Measurements from ENCODE around the gene RNF151. TPM values are rescaled to one million over a fixed set of nuclear protein-coding genes. Genes with fewer than 3 reads are reported as not detected.
"Not testable (repeated sequence)": the region's sequence is repeated elsewhere in the genome, so short reads cannot be mapped to it uniquely, and the experiment has no call there.

RNF151 gene
- total and polyA plus RNA-seq, 3 experiments from 2014 or later: not detected

DNA sequence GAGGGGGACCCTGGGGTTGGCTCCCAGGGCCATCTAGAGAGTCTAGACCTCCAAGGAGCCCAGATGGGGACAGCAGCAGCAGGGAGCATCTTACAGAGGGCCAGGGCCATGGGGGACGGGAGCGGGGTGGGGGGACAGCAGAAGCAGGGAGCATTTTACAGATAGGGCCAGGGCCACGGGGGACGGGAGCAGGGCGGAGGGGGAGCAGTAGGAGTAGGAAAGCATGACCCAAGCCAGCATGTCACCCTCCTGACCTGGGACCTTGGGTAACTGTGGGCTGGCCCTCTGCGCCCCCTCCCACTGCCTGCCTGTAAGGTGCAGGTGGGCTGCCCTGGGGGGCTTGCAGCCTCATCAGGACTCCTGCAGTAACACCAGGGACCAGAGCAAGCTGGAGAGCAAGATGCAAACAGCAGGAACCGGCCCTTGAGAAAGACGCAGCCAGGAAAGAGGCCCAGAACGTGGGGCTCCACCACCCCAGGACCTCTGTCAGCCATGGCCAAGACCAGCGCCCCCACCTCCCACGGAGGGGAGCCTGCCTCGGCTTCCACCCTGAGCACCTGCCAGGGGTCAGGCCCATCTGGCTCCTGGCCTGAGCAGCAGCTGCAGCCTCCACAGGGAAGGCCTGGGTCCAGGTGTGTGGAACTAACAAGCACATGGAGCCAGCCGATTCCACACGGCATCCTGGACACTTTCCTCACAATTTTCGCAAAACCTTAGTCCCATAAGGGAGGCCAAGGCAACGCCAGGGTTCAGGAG lies 40.6 kb downstream of the RNF151 start:
- Histone ChIP-seq H3K9me3 (ENCODE audit: low read length) (no peaks in the 10 kb centered on the region), H3K36me3 (ENCODE audit: insufficient read depth, low read length) (peaks cover 4% of the 10 kb centered on the region), H3K4me1 (ENCODE audit: insufficient read depth, low read length) (peaks cover 42% of the 10 kb centered on the region), H3K27me3 (ENCODE audit: insufficient read depth, low read length, poor library complexity, severe bottlenecking) (no peaks in the 10 kb centered on the region), H3K27ac (ENCODE audit: low read depth, low read length) (peak overlapping the region; percentile 79), H3K4me3 (ENCODE audit: low read length) (peak overlapping the region; percentile 69)
- ChIA-PET CTCF (interaction anchor here (1.2 kb wide), 1 partner anchor 15 kb away, joined by 3 read pairs; no protein-coding TSS in a partner anchor), POLR2A (interaction anchor here (1.1 kb wide), 1 partner anchor 16 kb away, joined by 4 read pairs; no protein-coding TSS in a partner anchor)
- peaks cover 0 to 17% (median 0%) of the 10 kb centered on the region in 3 donors for H3K36me3 Mint-ChIP-seq
- no peaks in the 10 kb centered on the region for H3K9me3 Mint-ChIP-seq
- H3K4me1 Mint-ChIP-seq: peaks cover 28 to 61% (median 30%) of the 10 kb centered on the region in 3 donors
- H3K4me3 Mint-ChIP-seq: peak overlapping the region; percentile 74 to 93 (median 88)
- peak overlapping the region; percentile 62 to 97 (median 90) for H3K27ac Mint-ChIP-seq
- DNase-seq: no peak
- H3K27me3 Mint-ChIP-seq: no peaks in the 10 kb centered on the region

DNA sequence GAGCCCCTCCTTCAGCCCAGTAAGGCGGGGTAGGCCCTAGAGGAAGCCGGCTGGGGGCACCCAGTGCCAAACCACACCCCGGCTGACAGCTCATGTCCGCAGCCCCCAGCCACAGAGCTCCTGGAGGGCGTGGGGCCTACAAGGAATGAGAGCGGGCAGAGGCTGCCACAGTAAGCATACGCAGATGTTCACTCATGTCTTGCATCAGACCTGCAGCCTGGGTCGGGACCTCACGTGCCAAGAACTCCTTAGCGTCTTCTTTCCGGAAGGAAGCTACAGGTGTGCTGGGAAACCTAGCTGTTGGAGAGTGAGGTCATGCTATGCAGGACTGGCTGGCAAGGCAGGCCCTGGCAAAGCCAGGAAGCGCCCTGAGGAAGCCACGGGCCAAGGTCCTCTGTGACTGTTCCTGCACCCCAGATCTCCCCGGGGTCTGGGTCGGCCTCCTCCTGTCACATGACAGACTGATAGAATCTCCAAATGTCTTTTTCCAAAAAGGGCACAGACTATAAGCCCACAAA lies 41.4 kb downstream of the RNF151 start:
- Histone ChIP-seq H3K27ac (ENCODE audit: low read depth, low read length) (peak overlapping the region; percentile 79), H3K4me3 (ENCODE audit: low read length) (peak overlapping the region; percentile 69), H3K27me3 (ENCODE audit: insufficient read depth, low read length, poor library complexity, severe bottlenecking) (no peaks in the 10 kb centered on the region), H3K4me1 (ENCODE audit: insufficient read depth, low read length) (peaks cover 42% of the 10 kb centered on the region), H3K9me3 (ENCODE audit: low read length) (no peaks in the 10 kb centered on the region), H3K36me3 (ENCODE audit: insufficient read depth, low read length) (no peaks in the 10 kb centered on the region)
- POLR2A ChIA-PET: interaction anchor here (1.0 to 1.1 kb wide), 2 partner anchors 14 to 17 kb away, joined by 3 to 4 read pairs; no protein-coding TSS in a partner anchor
- peak overlapping the region; percentile 74 to 93 (median 88) for H3K4me3 Mint-ChIP-seq
- peaks cover 0 to 14% (median 0%) of the 10 kb centered on the region in 3 donors for H3K36me3 Mint-ChIP-seq
- H3K4me1 Mint-ChIP-seq: peaks cover 28 to 59% (median 30%) of the 10 kb centered on the region in 3 donors
- H3K9me3 Mint-ChIP-seq: no peaks in the 10 kb centered on the region
- peak in 1 of 5 donors; percentile 37 for DNase-seq
- peak overlapping the region; percentile 62 to 97 (median 92) for H3K27ac Mint-ChIP-seq
- CTCF ChIA-PET: interaction anchor here (1.2 kb wide), 1 partner anchor 14 kb away, joined by 3 read pairs; no protein-coding TSS in a partner anchor
- no peaks in the 10 kb centered on the region for H3K27me3 Mint-ChIP-seq

DNA sequence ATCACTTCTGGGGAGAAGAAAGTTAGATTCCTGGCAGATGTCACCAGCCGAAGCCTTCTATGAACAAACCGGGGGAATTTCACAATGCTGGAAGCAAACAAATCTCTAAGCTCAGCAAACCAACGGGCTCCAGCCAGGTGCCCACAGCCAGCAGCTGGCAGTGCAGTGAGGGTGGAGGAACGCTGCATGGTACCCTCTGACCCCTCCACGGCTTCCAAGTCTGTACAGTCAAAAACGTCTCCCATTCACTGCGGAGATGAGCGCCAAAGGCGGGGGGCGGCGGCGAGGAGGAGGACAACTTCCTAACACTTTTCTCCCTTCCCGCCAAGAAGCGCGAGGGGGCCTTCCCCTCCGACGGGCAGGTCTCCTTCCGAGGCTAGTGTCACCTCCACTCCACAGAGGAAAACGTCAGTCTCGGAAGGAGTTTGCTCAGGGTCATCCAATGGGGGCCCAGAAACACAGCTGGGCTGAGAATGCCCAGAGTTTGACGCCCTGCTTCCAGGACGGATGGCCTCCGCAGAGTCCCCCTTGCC lies 42.0 kb downstream of the RNF151 start:
- DNase-seq: peak in 2 of 5 donors; percentile 31 to 35
- Mint-ChIP-seq H3K4me3 (peak overlapping the region; percentile 74 to 93 (median 88)), H3K4me1 (peaks cover 28 to 56% (median 30%) of the 10 kb centered on the region in 3 donors), H3K36me3 (peaks cover 0 to 14% (median 0%) of the 10 kb centered on the region in 3 donors), H3K27ac (peak overlapping the region; percentile 62 to 97 (median 92)), H3K9me3 (no peaks in the 10 kb centered on the region), H3K27me3 (no peaks in the 10 kb centered on the region)
- Histone ChIP-seq H3K4me3 (ENCODE audit: low read length) (peak overlapping the region; percentile 69), H3K9me3 (ENCODE audit: low read length) (no peaks in the 10 kb centered on the region), H3K27ac (ENCODE audit: low read depth, low read length) (peak overlapping the region; percentile 79), H3K27me3 (ENCODE audit: insufficient read depth, low read length, poor library complexity, severe bottlenecking) (no peaks in the 10 kb centered on the region), H3K4me1 (ENCODE audit: insufficient read depth, low read length) (peaks cover 42% of the 10 kb centered on the region), H3K36me3 (ENCODE audit: insufficient read depth, low read length) (no peaks in the 10 kb centered on the region)
- ChIA-PET POLR2A (interaction anchor here (0.7 to 1.1 kb wide), 4 partner anchors 15 to 44 kb away, joined by 3 to 4 read pairs (median 4); partner anchors contain the start of gene RPS2), CTCF (interaction anchor here (1.2 kb wide), 1 partner anchor 14 kb away, joined by 3 read pairs; no protein-coding TSS in a partner anchor)

- Histone ChIP-seq H3K4me1 (ENCODE audit: insufficient read depth, low read length) (peaks cover 38% of the 10 kb centered on the region), H3K27me3 (ENCODE audit: insufficient read depth, low read length, poor library complexity, severe bottlenecking) (no peaks in the 10 kb centered on the region), H3K9me3 (ENCODE audit: low read length) (no peaks in the 10 kb centered on the region), H3K4me3 (ENCODE audit: low read length) (peak overlapping the region; percentile 69), H3K36me3 (ENCODE audit: insufficient read depth, low read length) (no peaks in the 10 kb centered on the region), H3K27ac (ENCODE audit: low read depth, low read length) (peak overlapping the region; percentile 79)
- no peaks in the 10 kb centered on the region for H3K27me3 Mint-ChIP-seq
- POLR2A ChIA-PET: interaction anchor here (0.7 to 1.0 kb wide), 3 partner anchors 15 to 45 kb away, joined by 3 to 4 read pairs (median 4); partner anchors contain the start of gene RPS2
- peaks cover 28 to 51% (median 30%) of the 10 kb centered on the region in 3 donors for H3K4me1 Mint-ChIP-seq
- DNase-seq: peak in 1 of 5 donors; percentile 26
- H3K4me3 Mint-ChIP-seq: peak overlapping the region; percentile 74 to 93 (median 88)
- H3K27ac Mint-ChIP-seq: peak overlapping the region; percentile 62 to 100 (median 92)
- CTCF ChIA-PET: no interaction called here
- no peaks in the 10 kb centered on the region for H3K9me3 Mint-ChIP-seq
- H3K36me3 Mint-ChIP-seq: peaks cover 0 to 14% (median 0%) of the 10 kb centered on the region in 3 donors
Measured at GRCh38 chr16:2009164-2009711, 42.6 kb downstream of the RNF151 start.

DNA sequence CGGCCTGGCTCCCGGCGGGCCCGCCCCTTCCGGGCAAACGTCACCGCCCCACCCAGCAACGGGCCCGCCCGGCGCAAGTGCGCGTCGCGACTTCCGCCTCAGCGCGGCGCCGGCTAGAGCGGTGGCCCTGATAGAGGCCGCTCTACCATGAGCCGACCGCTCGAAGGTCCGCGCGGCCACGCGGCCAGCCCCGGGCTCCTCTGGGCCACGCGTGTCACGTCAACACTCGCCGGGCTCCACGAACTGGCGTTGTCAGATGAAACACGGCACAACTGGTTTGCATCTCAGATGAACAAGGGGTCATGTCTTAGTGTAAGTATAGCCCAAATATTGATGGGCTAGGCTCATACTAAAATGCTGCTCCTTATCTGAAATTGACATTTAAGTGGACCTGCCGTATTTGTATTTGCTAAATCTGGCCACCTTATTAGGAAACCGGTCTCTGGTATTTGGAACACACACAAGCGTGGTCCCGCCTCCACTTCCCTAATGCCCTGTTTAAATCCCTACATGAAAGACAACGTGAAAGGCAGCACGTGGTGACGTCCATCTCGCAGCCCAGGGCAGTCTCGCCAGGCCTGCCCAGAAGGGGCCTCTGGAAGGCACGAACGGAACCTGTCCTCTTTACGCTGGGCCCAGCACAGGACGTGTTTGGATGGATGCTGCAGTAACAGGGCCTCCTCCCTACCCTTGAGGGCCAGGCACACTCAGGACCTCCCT lies 43.3 kb downstream of the RNF151 start, which contains the start of gene ZNF598:
Gene ZNF598 (minus strand): TSS at position 31 of the 720 bp plus-strand sequence.
- peaks cover 34% of the 10 kb centered on the region for H3K4me1 ChIP-seq (ENCODE audit: insufficient read depth, low read length)
- CTCF ChIA-PET: no interaction called here
- POLR2A ChIA-PET: no interaction called here
- H3K36me3 Mint-ChIP-seq: peaks cover 0 to 12% (median 0%) of the 10 kb centered on the region in 3 donors
- no peaks in the 10 kb centered on the region for H3K9me3 ChIP-seq (ENCODE audit: low read length)
- H3K27me3 ChIP-seq (ENCODE audit: insufficient read depth, low read length, poor library complexity, severe bottlenecking): no peaks in the 10 kb centered on the region
- peak within 1 kb of the TSS; percentile 90 to 96 (median 92) for H3K4me3 Mint-ChIP-seq
- H3K27me3 Mint-ChIP-seq: no peaks in the 10 kb centered on the region
- H3K9me3 Mint-ChIP-seq: no peaks in the 10 kb centered on the region
- peak; percentile 73 to 85 (median 76) for DNase-seq
- peak within 1 kb of the TSS; percentile 95 to 100 (median 98) for H3K27ac Mint-ChIP-seq
- no peaks in the 10 kb centered on the region for H3K36me3 ChIP-seq (ENCODE audit: insufficient read depth, low read length)
- peaks cover 28 to 46% (median 30%) of the 10 kb centered on the region in 3 donors for H3K4me1 Mint-ChIP-seq
- H3K27ac ChIP-seq (ENCODE audit: low read depth, low read length): peak within 1 kb of the TSS; percentile 95
- peak within 1 kb of the TSS; percentile 98 for H3K4me3 ChIP-seq (ENCODE audit: low read length)

GRCh38 chr16:2011726-2012125 lies 45.1 kb downstream of the RNF151 start:
- not testable (repeated sequence) for H3K36me3 Mint-ChIP-seq; H3K27me3 ChIP-seq (ENCODE audit: insufficient read depth, low read length, poor library complexity, severe bottlenecking); H3K9me3 ChIP-seq (ENCODE audit: low read length); H3K27me3 Mint-ChIP-seq; H3K27ac ChIP-seq (ENCODE audit: low read depth, low read length); H3K4me3 ChIP-seq (ENCODE audit: low read length); H3K36me3 ChIP-seq (ENCODE audit: insufficient read depth, low read length); H3K9me3 Mint-ChIP-seq; DNase-seq
- H3K4me1 ChIP-seq (ENCODE audit: insufficient read depth, low read length): peaks cover 32% of the 10 kb centered on the region
- CTCF ChIA-PET: interaction anchor here (1.1 to 1.5 kb wide), 3 partner anchors 11 to 141 kb away, joined by 3 to 7 read pairs (median 4); no protein-coding TSS in a partner anchor
- POLR2A ChIA-PET: interaction anchor here (0.7 kb wide), 1 partner anchor 51 kb away, joined by 3 read pairs; no protein-coding TSS in a partner anchor
- H3K4me1 Mint-ChIP-seq: peaks cover 24 to 31% (median 24%) of the 10 kb centered on the region in 3 donors
- peak overlapping the region in 4 of 8 donors; percentile 17 to 74 (median 40) for H3K27ac Mint-ChIP-seq
- H3K4me3 Mint-ChIP-seq: peak overlapping the region in 1 of 7 donors; percentile 75

DNA sequence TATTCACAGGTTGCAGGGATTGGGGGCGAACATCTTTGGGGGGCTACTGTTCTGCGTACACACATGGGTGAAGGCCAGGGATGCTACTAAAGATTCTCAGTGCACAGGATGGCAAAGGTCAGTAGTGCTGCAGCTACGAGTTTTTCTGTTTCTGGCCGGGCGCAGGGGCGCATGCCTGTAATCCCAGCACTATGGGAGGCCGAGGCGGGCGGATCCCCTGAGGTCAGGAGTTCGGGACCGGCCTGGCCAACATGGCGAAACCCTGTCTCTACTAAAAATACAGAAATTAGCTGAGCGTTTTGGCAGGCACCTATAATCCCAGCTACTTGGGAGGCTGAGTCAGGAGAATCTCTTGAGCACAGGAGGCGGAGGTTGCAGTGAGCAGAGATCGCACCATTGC lies 46.9 kb downstream of the RNF151 start:
- H3K36me3 Mint-ChIP-seq: peaks cover 0 to 4% (median 0%) of the 10 kb centered on the region in 3 donors
- Histone ChIP-seq H3K4me3 (ENCODE audit: low read length) (no peak overlapping the region), H3K9me3 (ENCODE audit: low read length) (no peaks in the 10 kb centered on the region), H3K27me3 (ENCODE audit: insufficient read depth, low read length, poor library complexity, severe bottlenecking) (no peaks in the 10 kb centered on the region), H3K4me1 (ENCODE audit: insufficient read depth, low read length) (peaks cover 14% of the 10 kb centered on the region), H3K36me3 (ENCODE audit: insufficient read depth, low read length) (no peaks in the 10 kb centered on the region), H3K27ac (ENCODE audit: low read depth, low read length) (no peak overlapping the region)
- no peak overlapping the region for H3K27ac Mint-ChIP-seq
- H3K27me3 Mint-ChIP-seq: peaks cover 3% of the 10 kb centered on the region in 2 donors
- no peak overlapping the region for H3K4me3 Mint-ChIP-seq
- no peaks in the 10 kb centered on the region for H3K9me3 Mint-ChIP-seq
- no peak for DNase-seq
- ChIA-PET POLR2A (no interaction called here), CTCF (interaction anchor here (0.8 to 2.0 kb wide), 4 partner anchors 9 to 127 kb away, joined by 3 to 10 read pairs (median 4); no protein-coding TSS in a partner anchor)
- H3K4me1 Mint-ChIP-seq: peaks cover 10 to 13% (median 12%) of the 10 kb centered on the region in 3 donors

Measured in CD8-positive, alpha-beta memory T cell (primary cell).